Measurements from ENCODE around the gene CSAG2.
"Not testable (repeated sequence)": the region's sequence is repeated elsewhere in the genome, so short reads cannot be mapped to it uniquely, and the experiment has no call there.

DNA sequence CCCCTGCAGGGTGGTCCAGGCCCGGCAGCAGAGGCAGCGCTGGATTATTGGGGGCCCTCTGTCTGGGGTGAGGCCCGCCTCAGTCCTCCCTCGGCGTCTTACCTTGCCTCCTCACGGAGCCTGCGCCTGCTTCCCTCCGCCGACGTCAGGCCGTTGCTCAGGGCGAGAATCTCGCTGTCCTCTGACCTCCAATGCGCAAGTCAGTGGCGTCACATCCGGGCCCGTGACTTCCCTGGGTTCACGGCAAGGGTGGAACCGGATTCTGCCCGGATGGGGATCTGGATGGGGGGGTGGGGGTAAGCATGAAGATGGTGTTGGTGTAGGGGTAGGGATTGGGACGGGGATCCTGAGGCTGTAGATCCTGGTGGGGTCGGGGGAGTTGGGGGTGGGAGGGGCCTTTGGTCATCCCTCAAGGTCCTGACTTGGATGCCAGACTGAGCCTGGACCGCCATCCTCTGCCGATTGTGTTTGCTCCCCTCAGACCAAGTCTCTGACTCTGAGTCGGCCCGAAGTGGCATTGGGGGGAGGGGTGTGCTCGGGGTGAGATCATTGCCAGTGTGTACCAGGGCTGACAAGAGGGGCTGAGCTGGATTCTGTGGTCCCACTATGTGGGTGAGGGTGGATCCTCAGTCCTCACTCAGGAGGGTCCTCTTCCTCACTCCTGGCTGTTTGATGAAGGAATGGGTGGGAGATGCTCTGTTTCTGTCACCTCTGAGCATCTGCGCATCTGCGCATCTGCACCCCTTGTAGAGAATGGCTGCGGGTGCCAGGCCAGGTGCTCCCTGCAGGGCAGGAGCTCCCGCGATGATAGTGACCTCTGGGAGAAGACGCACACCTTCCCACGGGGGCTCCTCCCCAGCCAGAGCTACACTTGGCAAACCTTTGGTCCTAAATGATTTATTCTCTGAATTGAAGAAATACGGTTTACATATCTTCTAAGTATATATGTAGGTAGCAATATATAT, 44.9 kb upstream of the CSAG2 start, which contains the start of gene MAGEA2:
- TF ChIP-seq CTCF (conservative IDR thresholded peaks at IDR 0.05; ENCODE audit: low read length); EZH2phosphoT487 (IDR thresholded peaks at IDR 0.05; ENCODE audit: borderline replicate concordance, low read depth, low read length): not testable (repeated sequence)

All from OCI-LY7 (cell line).